WERI-Rb-1 (cell line): ENCODE results near the gene TRMT112.

Experiments used
- DNase-seq: peaks from one replicate; pipeline ENCODE4 v3.0.0-alpha.2; 2020
- H3K27ac ChIP-seq: fragments of 250-450 bp; sonication (Bioruptor Pico); 2 replicates; pipeline ENCODE4 v1.5.1; 2020; ENCODE audit warnings: mild to moderate bottlenecking, moderate library complexity
- H3K27me3 ChIP-seq: fragments of 250-450 bp; sonication (Bioruptor Pico); 2 replicates; pipeline ENCODE4 v1.5.1; 2021; ENCODE audit warnings: mild to moderate bottlenecking, low read depth, moderate library complexity; ENCODE audit not compliant: insufficient read depth, severe bottlenecking
- H3K36me3 ChIP-seq: fragments of 250-450 bp; sonication (Bioruptor Pico); 2 replicates; pipeline ENCODE4 v1.5.1; 2020; ENCODE audit warnings: mild to moderate bottlenecking, moderate library complexity
- H3K4me3 ChIP-seq: 2 replicates; pipeline ENCODE4 v1.5.1; 2011; ENCODE audit warnings: low read depth, mild to moderate bottlenecking, control low read depth, low read length
- H3K9me3 ChIP-seq: fragments of 250-450 bp; sonication (Bioruptor Pico); 2 replicates; pipeline ENCODE4 v1.5.1; 2021; ENCODE audit warnings: mild to moderate bottlenecking, moderate library complexity; ENCODE audit not compliant: severe bottlenecking
- CTCF ChIP-seq: IDR thresholded peaks from 2 replicates; pipeline ENCODE4 v1.5.1; 2011; ENCODE audit warnings: low read depth, mild to moderate bottlenecking, control low read depth, inconsistent platforms, low read length

Gene TRMT112

GRCh38 chr11:64294774-64295173 lies 22.6 kb downstream of the TRMT112 start:
- Histone ChIP-seq H3K9me3 (no peaks in the 10 kb centered on the region), H3K4me3 (no peak overlapping the region), H3K36me3 (no peaks in the 10 kb centered on the region), H3K27ac (no peak overlapping the region), H3K27me3 (peaks cover 22% of the 10 kb centered on the region)
- no peak for DNase-seq
- no peak for TF ChIP-seq CTCF

- no peak for DNase-seq
- H3K4me3 ChIP-seq, result peak overlapping the region; percentile 39
- no peak overlapping the region for H3K27ac ChIP-seq
- H3K9me3 ChIP-seq, result no peaks in the 10 kb centered on the region
- no peak for TF ChIP-seq CTCF
- H3K27me3 ChIP-seq, result peaks cover 22% of the 10 kb centered on the region
- H3K36me3 ChIP-seq, result no peaks in the 10 kb centered on the region
Observed at GRCh38 chr11:64292460-64293254, 24.7 kb downstream of the TRMT112 start.

- no peak for TF ChIP-seq CTCF
- Histone ChIP-seq H3K9me3 (no peaks in the 10 kb centered on the region), H3K27ac (no peak overlapping the region), H3K36me3 (no peaks in the 10 kb centered on the region), H3K27me3 (peaks cover 22% of the 10 kb centered on the region), H3K4me3 (peak overlapping the region; percentile 39)
- no peak for DNase-seq
Observed at GRCh38 chr11:64291752-64292459, 25.5 kb downstream of the TRMT112 start.

GRCh38 chr11:64291262-64291751 lies 26.1 kb downstream of the TRMT112 start, which contains the start of gene KCNK4:
KCNK4 (plus strand) TSS chr11:64291302; CDS start chr11:64293019, 1,717 bp downstream.
- Histone ChIP-seq H3K9me3 (no peaks in the 10 kb centered on the region), H3K27ac (no peak within 1 kb of the TSS), H3K36me3 (no peaks in the 10 kb centered on the region), H3K27me3 (peaks cover 22% of the 10 kb centered on the region), H3K4me3 (peak within 1 kb of the TSS; percentile 39)
- TF ChIP-seq CTCF, result no peak
- no peak for DNase-seq

- Histone ChIP-seq H3K9me3 (no peaks in the 10 kb centered on the region), H3K27ac (no peak overlapping the region), H3K36me3 (no peaks in the 10 kb centered on the region), H3K27me3 (peaks cover 22% of the 10 kb centered on the region), H3K4me3 (no peak overlapping the region)
- no peak for DNase-seq
- no peak for TF ChIP-seq CTCF
Observed at GRCh38 chr11:64290352-64291261, 26.8 kb downstream of the TRMT112 start.
